H1 (cell line): ENCODE data around the gene CDK13.

Experiments
- ATF3 ChIP-seq: IDR thresholded peaks from 2 replicates; pipeline ENCODE4 v1.6.1; 2011; ENCODE audit warnings: low read depth, mild to moderate bottlenecking, low read length; ENCODE audit not compliant: insufficient read depth
- BCL11A ChIP-seq, 2 experiments: IDR thresholded peaks; one replicate each; pipeline ENCODE4 v1.6.1; 2011; ENCODE audit warnings: low read depth in 2 of 2, low read length in 2 of 2, mild to moderate bottlenecking in 2 of 2
- CHD2 ChIP-seq: IDR thresholded peaks from 2 replicates; pipeline ENCODE4 v1.6.1; 2012; ENCODE audit warnings: low read length, improper control_type of control experiment
- CTCF ChIP-seq, 3 experiments: IDR thresholded peaks; 1 replicate in 2 of 3; 2 replicates in 1 of 3; pipeline versions ENCODE4 v1.5.1 to v1.6.1; 2011; ENCODE audit warnings: low read length in 3 of 3, mild to moderate bottlenecking in 3 of 3, inconsistent platforms in 2 of 3, low read depth in 1 of 3, moderate library complexity in 1 of 3; ENCODE audit not compliant: insufficient read depth in 1 of 3; ENCODE audit errors: control extremely low read depth in 1 of 3
- EZH2 ChIP-seq: fragments of 200-600 bp; sonication (generic); IDR thresholded peaks from 2 replicates; pipeline ENCODE4 v1.7.1; 2012; ENCODE audit warnings: low read depth, mild to moderate bottlenecking, moderate library complexity, low read length, inconsistent platforms; ENCODE audit not compliant: severe bottlenecking
- JUN ChIP-seq: IDR thresholded peaks from 2 replicates; pipeline ENCODE4 v1.6.1; 2011; ENCODE audit warnings: low read depth, mild to moderate bottlenecking, improper control_type of control experiment, low read length
- KDM5A ChIP-seq: fragments of 200-600 bp; IDR thresholded peaks from 2 replicates; pipeline ENCODE4 v1.7.1; 2012; ENCODE audit warnings: mild to moderate bottlenecking, low read length, inconsistent platforms, mixed read lengths
- POLR2A ChIP-seq, 2 experiments: IDR thresholded peaks; 1 replicate in 1 of 2; 2 replicates in 1 of 2; pipeline ENCODE4 v1.6.1; 2011; ENCODE audit warnings: low read depth in 2 of 2, low read length in 2 of 2, mild to moderate bottlenecking in 2 of 2; ENCODE audit errors: control extremely low read depth in 1 of 2
- POLR2AphosphoS5 ChIP-seq: IDR thresholded peaks from 2 replicates; pipeline ENCODE4 v1.6.1; 2011; ENCODE audit warnings: low read depth, low read length
- SIN3A ChIP-seq, 2 experiments: IDR thresholded peaks in 1 of 2; conservative IDR thresholded peaks in 1 of 2; 2 replicates each; pipeline ENCODE4 v1.6.1; 2011 to 2012; ENCODE audit warnings: low read length in 2 of 2, improper control_type of control experiment in 1 of 2, low read depth in 1 of 2, mild to moderate bottlenecking in 1 of 2
- SIX5 ChIP-seq: IDR thresholded peaks from 2 replicates; pipeline ENCODE4 v1.6.1; 2011; ENCODE audit warnings: mild to moderate bottlenecking, low read depth, low read length
- TAF1 ChIP-seq: IDR thresholded peaks from 2 replicates; pipeline ENCODE4 v1.6.1; 2011; ENCODE audit warnings: mild to moderate bottlenecking, low read depth, low read length
- TF ChIP-seq, protein P1 (sequence below): IDR thresholded peaks from 2 replicates; pipeline ENCODE4 v1.6.1; 2012; ENCODE audit warnings: low read length, inconsistent platforms
- TF ChIP-seq, protein P2 (sequence below): IDR thresholded peaks from 2 replicates; pipeline ENCODE4 v1.6.1; 2011; ENCODE audit warnings: low read length, improper control_type of control experiment

DNA sequence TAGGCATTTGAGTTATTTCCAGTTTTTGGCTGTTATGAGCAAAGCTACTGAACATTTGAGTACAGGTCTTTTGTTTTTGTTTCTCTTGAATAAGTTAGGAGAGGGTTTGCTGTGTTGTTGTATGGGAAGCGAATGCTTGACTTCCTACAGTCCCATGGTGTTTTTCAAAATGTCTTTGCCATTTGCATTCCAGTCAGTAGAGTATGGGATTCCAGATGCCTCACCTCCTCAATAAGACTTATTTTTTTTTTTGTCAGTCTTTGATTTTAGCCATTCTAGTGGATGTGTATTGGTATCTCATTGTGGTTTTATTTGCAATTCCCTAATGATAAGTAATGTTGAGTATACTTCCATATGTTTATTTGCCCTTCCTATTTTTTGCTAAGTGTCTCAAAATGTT lies 19.4 kb downstream of the CDK13 start:
- TF ChIP-seq BCL11A (IDR thresholded peaks at IDR 0.05; ENCODE audit: low read depth in 2 of 2, low read length in 2 of 2) = no peak
- TF ChIP-seq CTCF (IDR thresholded peaks at IDR 0.05; ENCODE audit: control extremely low read depth in 1 of 3, insufficient read depth in 1 of 3, low read depth in 1 of 3, low read length in 3 of 3) = no peak
- TF ChIP-seq, protein P1, sequence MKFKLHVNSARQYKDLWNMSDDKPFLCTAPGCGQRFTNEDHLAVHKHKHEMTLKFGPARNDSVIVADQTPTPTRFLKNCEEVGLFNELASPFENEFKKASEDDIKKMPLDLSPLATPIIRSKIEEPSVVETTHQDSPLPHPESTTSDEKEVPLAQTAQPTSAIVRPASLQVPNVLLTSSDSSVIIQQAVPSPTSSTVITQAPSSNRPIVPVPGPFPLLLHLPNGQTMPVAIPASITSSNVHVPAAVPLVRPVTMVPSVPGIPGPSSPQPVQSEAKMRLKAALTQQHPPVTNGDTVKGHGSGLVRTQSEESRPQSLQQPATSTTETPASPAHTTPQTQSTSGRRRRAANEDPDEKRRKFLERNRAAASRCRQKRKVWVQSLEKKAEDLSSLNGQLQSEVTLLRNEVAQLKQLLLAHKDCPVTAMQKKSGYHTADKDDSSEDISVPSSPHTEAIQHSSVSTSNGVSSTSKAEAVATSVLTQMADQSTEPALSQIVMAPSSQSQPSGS = no peak
- no peak for TF ChIP-seq SIN3A (conservative IDR thresholded peaks at IDR 0.05 in 1 of 2, IDR thresholded peaks at IDR 0.05 in 1 of 2; ENCODE audit: low read depth in 1 of 2, low read length in 2 of 2)
- TF ChIP-seq, protein P2, sequence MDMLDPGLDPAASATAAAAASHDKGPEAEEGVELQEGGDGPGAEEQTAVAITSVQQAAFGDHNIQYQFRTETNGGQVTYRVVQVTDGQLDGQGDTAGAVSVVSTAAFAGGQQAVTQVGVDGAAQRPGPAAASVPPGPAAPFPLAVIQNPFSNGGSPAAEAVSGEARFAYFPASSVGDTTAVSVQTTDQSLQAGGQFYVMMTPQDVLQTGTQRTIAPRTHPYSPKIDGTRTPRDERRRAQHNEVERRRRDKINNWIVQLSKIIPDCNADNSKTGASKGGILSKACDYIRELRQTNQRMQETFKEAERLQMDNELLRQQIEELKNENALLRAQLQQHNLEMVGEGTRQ = no peak
- TF ChIP-seq POLR2AphosphoS5 = no peak
- TF ChIP-seq SIX5 = no peak
- no peak for TF ChIP-seq POLR2A (IDR thresholded peaks at IDR 0.05; ENCODE audit: control extremely low read depth in 1 of 2, low read depth in 2 of 2, low read length in 2 of 2)
- TF ChIP-seq TAF1 = no peak
- TF ChIP-seq ATF3 = no peak
- TF ChIP-seq CHD2 = no peak
- no peak for TF ChIP-seq KDM5A
- TF ChIP-seq EZH2 = no peak
- TF ChIP-seq JUN = no peak
